GM21526 (cell line): Measurements from ENCODE around the gene NTRK1.

Experiments used
- ATAC-seq: cut with Tn5 transposase; IDR thresholded peaks from one replicate; pipeline ENCODE4 v1.9.1; 2021; ENCODE audit warnings: moderate library complexity; ENCODE audit not compliant: unreplicated experiment, low FRiP score

NTRK1 gene

DNA sequence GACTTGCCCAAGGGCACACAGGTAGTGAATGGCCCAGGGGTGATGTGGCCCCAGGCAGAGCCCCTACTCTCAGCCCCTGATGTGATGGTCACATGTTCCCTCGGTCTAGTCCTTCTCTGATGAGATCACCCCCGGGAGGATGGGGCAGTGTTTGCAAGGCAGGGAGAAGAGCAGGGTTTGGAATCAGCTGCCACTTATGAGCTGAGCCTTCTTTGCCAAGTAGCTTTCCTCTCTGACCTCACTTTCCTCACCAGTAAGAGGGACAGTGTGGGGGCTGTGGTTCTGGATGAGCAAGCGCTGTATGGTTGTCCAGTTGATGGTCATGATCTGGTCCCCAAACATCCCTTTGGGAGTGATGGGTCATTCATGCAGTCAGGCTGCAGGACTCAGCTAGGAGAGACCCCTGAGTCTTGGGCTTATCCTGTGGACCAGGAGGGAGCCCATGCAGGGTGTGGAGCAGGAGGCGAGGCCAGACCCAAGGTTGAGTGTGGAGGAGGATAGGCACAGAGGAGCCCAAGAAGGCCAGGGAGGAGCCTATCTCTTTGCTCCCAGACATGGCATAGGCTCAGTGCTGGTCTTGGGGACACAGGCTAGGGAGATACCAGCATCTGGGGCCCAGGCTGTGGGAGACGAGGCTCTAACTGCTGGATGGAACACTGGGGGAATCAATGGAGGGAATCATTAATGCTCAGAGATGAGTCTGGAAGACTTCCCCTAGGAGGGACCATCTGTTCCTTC is 16.9 kb downstream of the NTRK1 start:
- ATAC-seq = no peak

DNA sequence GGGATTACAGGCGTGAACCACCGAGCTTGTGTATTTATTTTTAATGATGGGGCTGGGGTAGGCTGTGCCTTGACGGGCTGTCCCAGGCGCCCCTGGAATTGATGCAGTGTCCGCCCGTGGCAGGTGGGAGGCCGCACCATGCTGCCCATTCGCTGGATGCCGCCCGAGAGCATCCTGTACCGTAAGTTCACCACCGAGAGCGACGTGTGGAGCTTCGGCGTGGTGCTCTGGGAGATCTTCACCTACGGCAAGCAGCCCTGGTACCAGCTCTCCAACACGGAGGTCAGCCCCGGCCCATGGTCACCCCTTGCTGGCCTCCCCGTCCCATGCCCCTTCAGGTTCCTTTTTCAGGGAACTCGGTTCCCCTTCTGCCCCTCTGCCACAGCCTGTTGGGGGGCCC is 19.2 kb downstream of the NTRK1 start:
- no peak for ATAC-seq

DNA sequence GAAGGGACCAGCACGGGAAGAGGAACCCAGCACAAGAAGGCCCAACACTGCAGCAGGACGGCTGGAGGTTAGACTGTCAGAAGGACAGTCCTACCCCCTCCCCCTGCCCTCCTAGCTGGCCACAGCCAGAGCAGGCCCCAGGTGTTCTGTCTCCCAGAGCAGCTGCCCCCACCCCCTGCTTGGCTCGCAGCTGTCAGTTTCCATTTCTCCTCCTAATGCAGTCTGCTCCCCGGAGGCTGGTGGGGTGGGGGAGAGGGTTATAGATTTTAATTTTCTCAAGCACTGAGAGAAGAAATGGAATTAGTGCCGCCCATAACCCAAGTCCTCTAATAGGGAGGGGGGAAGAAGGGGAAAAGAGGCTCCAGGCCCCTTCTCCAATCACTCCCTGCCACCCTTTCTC is 19.8 kb downstream of the NTRK1 start:
- ATAC-seq = no peak

DNA sequence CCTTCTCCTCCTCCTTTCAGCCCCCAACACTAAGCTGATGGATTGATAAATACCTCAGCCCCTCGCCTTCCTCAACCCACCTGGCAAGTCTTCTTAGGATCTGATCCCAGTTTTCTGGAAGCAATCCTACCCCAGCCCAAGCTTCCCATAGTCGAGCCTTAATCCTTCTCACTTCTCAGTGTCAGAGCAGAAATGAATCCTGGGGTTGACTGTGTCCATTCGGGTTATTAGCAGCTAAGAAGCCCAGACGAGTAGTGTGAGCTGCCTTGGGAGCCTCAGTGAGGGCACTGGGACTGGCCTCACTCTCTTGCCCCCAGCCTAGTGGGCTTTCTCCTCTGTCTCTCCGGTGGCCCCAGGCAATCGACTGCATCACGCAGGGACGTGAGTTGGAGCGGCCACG is 20.4 kb downstream of the NTRK1 start:
- ATAC-seq = no peak

DNA sequence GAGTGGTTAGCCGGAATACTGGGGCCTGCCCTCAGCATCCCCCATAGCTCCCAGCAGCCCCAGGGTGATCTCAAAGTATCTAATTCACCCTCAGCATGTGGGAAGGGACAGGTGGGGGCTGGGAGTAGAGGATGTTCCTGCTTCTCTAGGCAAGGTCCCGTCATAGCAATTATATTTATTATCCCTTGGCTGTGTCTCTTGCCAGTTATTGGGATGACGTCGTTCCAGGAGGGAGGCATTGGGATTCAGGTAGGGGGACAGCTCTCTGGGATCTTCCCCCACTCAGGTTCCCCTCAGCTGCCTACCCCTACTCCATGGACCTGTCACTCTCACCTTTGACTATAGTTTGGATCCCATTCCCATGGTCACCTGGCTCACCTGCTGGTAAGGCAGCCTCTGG is 21.0 kb downstream of the NTRK1 start:
- no peak for ATAC-seq

DNA sequence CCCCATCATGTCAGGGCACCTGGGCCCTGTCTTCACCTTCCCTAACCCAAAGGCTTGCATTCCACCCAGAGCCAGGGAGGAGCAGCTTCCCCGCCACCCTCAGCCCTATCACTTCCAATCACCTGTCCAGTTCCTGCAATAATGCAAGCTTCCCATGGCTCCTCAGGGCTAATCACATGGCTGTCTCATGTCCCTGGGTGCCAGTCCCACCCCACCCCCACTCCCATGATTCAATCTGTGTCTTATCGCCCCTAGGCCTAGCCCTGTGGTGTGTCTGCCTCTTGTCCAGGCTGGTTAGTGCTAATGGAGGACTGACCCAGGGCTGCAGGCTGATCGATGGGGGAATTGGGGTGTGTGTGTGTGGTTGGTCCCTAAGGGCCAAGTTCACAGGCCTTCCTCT is 21.9 kb downstream of the NTRK1 start:
- no peak for ATAC-seq

DNA sequence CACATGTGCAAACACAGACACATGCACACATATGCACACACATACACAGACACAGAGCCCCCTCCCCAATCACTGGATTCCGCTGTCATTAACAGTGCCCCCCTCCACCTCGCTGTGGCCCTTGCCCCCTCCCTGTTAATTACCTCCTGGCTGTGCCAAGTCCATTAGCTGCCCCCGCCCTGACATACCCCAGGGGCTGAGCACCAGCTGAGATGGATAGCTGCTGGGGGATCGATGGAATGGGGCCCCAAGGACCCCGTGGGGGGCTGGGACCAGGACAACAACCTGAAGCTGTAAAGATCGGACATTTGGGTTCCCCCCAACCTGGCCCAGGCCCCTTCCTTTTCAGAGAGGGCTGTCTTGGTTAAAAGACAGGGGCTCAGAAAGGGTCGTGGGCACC is 23.3 kb downstream of the NTRK1 start:
- ATAC-seq = no peak

DNA sequence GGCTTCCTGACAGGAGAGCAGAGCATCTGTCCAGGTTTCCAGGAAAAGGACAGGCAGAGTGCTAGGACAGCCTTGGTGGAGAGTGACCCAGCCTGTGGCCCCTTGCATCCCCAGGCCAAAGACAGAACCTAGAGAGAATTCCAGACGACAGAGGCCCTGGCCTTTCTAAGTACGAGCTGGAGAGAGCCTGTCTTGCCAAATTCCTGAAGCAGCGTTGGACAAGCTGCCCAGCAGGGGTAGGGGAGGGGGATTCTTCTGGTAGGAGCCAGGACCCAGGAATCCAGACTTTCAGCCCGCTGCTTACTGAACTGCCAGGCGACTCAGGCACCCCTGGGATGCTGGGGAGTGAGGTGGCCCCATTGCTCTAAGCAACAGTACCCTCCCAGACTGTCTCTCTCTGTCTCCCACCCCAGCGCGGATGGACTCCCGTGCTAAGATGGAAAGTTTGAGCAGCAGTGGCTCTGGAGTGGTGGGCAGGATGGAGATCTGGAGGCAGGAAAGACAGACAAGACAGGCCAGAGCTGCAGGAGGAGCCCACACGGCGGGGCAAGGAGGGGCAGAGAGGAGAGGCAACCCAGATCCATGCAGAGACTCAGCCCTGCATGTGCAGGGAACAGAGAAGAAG is 24.0 kb downstream of the NTRK1 start:
- ATAC-seq = no peak

DNA sequence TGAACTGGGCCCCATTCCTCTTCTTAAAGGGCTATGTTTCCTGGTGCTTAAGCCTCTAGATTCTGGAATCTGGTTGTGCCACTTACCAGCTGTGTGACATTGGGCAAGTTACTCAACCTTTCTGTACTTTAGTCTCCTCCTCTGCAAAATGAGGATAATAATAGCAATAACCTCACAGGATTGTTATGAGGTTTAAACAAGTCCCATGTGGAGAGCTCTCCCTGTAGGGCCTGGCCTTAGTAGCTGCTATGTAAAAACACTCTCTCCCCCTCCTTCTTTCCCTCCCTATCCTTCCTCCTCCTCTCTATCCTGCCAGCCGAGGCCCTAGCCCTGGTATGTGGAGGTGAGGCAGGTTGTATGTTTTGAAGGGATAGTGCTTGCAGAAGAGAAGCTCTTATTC is 24.6 kb downstream of the NTRK1 start:
- no peak for ATAC-seq

DNA sequence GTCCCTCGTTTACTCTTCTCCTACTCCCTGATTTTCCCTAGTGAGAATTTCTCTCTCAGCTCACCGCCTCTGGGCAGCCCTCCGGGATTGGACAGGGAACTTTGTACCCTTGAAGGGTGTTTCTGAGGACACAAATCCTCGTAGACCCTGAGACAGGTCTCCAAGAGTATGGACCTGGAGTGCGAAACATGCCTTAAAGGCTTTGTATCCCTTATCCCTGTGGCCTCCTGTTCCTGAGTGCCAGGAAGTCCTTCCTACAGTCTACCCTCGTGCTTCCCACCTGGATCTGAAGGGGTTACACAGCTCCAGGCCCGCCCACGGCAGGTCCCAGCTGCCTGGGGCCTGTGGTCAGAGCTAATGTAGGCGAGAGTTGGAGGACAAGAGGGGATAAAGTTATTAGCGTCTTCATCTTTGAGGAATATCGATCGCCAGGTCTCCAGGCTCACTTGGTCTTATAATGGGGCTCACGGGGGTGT is 25.3 kb downstream of the NTRK1 start:
- no peak for ATAC-seq

DNA sequence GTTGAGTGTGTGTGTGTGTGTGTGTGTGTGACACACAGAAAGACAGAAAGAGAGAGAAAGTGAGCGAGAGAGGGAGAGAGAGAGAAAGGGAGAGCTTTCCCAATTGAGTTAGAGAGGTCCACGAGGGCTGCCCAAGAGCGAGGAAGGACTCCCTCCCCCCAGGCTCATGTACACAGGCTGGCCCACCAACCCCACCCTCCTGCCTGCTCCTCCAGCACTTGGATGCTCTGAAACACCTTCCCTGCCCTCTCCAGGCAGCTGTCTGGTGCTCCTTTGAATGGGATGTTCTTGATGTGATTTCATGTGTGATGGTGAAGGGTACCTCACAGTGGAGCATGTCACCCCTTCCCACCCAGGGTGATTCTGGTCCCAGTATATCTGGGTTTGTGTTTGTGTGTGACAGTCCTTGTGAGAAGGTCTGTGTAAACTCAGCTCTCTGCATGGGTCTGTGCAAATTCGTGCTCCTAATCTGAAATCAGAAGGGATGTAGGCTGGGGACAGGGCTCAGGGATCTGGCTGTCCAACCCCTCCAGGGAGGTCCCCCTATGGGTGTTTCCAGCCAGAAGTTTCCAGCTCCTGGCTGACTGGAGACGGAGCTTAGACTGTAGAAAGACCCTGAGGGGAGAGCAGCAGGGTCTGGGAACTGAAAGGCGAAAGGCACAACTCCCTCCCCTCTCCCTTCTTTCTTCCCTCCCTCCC is 26.1 kb downstream of the NTRK1 start:
- no peak for ATAC-seq

DNA sequence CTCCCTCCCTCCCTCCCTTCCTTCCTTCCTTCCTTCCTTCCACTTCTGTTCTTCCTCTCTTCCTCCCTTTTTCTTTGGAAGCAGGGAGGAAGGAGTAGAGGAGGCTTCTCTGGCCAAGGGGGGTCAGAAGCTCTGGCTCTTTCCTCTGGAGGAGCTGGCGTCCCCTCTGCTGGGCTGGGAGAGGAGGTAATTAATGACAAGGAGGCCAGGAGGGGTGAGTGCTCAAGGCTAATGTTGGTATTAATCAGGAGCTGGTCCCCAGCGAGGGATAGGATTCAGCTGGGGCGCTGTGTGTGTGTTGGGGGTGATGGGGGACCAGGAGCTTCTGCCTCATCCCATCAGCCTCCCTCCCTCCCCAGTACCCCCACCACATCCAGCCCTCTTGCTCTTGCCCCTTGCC is 26.7 kb downstream of the NTRK1 start:
- ATAC-seq = no peak

DNA sequence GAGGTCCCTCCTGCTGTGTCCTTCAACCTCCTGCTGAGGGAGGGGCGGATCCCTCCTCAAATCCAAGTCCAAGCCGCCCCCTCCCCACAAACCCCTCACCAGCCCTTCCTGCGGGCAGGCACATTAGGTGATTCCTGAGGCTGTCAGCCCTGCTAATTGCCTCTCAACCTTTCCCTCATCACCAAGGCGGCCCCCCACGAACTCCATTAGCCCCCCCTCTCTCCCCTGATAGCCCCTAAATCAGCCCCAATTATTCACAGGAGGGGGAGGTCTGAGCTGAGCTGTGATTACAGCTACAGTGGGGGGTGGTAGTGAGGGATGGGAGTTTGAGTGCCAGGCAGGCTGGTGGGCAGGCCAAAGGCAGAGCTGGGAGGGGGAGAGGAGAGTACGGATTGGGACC is 27.1 kb downstream of the NTRK1 start:
- ATAC-seq = no peak

DNA sequence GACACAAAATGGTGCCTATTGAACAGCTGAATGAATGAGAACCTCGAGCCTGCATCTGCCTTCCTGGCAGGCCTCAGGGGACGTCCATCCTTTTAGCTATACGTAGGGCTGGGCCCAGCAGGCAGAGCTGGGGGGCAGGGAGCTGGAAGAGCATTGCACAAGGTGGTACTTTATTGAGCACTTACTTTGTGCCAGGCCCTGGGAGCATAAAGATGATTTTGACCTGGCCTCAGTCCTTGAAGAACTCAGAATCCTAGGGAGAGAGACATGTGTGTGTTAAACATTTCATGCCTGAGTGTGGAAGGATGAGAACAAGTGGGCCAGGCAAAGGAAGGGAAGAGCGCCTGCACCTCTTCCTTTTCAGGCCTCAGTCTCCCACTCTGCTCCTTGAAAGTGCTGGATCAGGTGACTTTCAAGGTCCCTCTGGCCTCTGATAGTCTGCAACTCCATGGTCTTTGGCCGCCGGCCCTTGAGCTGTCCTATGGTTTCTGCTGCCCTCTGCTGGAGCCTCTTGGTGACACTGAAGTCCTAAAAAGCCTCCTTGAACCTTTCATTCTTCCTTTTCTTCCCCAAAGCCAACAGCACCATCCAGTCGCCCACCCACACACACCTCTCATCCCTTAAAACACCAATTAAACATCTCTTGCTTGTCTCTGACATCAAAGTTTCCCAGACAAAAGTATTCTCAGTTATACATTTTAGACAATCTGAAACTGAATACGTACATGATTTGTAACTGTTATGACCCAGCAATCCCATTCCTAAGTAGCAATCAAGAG is 29.3 kb downstream of the NTRK1 start:
- no peak for ATAC-seq

DNA sequence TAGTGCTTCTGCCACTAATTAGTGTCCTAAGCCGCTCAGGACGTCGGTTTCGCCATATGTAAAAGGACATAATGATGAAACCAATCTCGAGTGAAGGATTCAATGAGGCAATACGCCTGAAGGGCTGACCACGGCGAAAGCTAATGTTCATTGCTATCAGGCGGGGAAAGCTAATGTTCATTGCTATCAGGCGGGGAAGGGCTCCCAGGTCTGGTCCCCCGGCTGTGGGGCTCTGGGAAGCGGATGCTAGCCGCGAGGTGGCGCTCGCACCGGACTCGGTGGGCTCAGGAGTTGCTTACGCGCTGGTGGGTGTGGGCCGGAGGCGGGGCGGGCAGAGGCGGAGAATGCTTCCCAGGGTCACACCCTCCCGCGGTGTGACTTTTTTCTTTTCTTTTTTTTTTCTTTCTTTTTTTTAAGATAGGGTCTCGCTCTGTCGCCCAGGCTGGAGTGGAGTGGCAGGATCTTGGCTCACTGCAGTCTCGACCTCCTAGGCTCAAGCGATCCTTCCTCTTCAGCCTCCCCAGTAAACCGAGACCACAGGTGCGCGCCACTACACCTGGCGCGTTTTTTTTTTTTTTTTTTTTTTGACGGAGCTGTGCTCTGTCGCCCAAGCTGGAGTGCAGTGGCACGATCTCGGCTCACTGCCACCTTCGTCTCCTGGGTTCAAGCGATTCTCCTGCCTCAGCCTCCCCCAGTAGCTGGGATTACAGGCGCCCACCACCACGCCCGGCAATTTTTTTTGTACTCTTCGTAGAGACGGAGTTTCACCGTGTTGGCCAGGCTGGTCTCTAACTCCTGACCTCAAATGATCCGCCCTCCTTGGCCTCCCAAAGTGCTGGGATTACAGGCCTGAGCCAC is 31.8 kb downstream of the NTRK1 start:
- no peak for ATAC-seq

DNA sequence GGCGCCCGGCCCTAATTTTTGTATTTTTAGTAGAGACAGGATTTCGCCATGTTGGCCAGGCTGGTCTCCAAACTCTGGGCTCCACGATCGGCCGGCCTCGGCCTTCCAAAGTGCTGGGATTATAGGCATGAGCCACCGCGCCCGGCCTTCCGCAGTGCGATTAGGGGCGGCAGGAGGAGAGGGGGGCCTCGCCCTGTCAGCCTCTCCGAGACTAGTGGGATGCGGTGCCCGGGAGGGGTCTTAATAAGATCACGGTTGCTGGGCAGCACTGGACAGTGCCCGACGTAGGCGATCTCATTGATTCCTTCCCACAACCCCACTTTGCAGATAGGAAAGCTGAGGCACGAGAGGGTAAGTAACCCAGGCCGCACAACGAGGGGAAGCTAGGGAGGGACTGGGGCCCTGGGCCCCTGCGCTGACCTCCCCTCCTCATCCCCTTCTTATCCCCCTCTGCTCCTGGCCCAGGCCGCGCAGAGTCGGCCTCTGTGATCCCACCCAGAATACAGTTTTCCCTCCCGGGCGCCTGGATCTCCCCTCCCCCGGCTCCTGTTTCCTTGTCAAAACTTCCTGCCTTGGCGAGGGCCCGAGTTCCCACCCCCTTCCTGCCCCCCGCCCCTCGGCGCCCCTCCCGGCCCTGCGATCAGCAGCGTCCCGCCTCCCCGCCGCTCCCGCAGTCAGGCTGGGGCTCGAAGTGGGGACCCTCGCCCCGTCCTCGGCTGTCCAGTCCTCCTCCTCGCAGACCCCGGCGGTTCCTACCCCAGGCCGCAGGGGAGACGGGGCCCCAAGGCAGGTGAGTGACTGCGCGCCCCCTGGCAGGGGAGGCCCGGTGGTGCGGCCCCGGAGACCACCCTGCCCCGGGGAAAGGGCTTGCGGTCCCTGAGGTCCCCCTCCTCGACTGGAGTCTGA is 32.6 kb downstream of the NTRK1 start, which contains the start of gene PEAR1:
Gene PEAR1 (plus strand): TSS at position 671 of the 906 bp plus-strand sequence. CDS start 10,209 bp downstream, outside the sequence.
- no peak for ATAC-seq

DNA sequence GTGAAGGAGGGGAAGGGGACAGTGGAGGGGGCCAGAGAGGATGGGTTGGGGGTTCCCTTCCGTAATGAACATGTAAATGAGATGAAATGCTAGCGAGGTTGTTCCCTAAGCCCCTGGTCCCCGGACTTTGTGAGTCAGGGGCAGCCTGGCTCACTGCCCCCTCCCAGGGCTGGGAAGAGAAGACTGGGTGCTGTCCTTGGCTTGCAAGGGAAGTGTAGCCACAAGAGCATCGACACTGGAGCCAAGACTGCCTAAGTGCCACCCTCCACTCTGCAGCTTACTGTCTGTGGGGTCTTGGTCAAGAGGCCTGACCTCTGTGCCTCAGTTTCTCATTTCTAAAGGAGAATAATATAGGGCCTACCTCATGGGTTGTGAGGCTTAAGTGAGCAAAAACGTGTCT is 33.3 kb downstream of the NTRK1 start:
- no peak for ATAC-seq

DNA sequence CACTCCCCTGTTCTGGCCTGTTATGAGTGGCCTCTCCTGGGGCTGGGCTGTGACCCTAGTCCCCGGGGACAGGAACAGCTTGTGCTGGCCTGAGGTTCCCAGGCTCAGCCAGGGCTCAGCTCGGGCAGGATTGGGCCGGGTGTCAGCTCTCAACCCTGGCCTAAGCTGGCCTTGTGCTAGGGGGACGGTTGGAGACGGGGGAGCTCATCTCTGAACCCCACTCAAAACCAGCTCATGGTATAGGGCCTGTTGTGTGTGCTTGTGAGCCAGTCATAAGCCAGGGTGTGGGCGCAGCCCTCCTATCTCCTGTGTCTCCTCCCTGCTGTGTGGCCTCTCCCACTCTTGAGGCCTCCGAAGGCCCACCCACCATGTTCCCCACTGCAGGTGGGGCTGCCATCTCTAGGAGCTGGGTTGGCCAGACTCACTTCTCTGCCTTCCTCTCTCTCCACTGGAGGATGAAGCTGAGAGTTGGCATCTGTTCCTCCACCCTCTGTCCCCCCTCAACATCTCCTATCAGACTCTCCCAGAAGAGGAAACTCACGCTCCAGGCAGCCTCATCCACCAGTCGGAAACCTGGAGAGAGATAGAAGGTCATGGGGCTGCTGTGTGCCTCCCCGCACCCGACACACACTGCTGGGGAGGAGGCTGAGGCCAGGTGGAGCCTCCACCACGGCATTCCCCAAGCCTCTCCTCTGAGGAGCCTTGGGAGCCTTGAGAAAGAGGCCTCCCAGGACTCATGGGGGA is 34.2 kb downstream of the NTRK1 start:
- no peak for ATAC-seq
